ENCODE measurements around the gene LRRC4B. TPM values are rescaled to one million over a fixed set of nuclear protein-coding genes. Genes with fewer than 3 reads are reported as not detected.

LRRC4B gene
- total RNA-seq, 1 experiment from 2014 or later, result not detected

DNA sequence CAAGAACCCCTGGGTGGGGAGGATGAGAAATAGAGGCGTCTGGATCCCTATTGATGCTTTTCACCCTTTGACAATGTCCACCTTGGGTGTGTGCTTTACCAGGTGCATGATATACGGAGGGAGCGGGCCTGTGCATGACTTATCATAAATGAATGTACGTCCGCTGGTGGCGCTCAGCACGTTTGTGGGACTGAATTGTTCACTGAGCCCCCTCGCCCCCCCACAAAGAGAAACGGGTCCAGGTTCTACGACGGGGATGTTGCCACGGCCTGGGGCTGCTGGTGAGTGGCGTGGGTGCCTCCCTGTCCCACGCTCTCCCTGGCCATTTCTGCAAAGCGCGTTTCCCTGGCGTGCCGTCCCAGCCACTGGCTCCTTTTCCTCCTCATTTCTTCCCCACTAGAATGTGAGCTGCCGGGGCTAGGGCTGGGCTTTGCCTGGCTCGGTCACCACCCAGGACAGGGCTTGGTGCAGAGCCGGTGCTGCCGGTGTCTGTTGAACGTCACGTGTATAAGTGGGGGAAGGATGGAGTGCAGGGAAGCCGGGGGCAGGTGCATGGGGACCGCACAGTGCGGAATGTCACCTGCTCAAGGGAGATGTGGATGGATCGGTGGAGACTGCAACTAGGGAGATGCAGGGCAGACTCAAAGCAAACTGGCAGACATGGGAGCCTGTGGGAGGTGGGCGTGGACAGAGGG, 21.6 kb downstream of the LRRC4B start:
- H3K4me3 Mint-ChIP-seq (ENCODE audit: unreplicated experiment), result no peak overlapping the region
- H3K36me3 Mint-ChIP-seq (ENCODE audit: insufficient read depth, unreplicated experiment), result no peaks in the 10 kb centered on the region
- intact Hi-C loops (cut with micrococcal nuclease), result no loop called here
- no peak for DNase-seq (ENCODE audit: unreplicated experiment)
- CTCF ChIA-PET, result interaction anchor here (0.6 to 1.3 kb wide), 4 partner anchors 8 to 237 kb away, joined by 3 to 7 read pairs (median 3); no protein-coding TSS in a partner anchor
- TF ChIP-seq, protein P1, sequence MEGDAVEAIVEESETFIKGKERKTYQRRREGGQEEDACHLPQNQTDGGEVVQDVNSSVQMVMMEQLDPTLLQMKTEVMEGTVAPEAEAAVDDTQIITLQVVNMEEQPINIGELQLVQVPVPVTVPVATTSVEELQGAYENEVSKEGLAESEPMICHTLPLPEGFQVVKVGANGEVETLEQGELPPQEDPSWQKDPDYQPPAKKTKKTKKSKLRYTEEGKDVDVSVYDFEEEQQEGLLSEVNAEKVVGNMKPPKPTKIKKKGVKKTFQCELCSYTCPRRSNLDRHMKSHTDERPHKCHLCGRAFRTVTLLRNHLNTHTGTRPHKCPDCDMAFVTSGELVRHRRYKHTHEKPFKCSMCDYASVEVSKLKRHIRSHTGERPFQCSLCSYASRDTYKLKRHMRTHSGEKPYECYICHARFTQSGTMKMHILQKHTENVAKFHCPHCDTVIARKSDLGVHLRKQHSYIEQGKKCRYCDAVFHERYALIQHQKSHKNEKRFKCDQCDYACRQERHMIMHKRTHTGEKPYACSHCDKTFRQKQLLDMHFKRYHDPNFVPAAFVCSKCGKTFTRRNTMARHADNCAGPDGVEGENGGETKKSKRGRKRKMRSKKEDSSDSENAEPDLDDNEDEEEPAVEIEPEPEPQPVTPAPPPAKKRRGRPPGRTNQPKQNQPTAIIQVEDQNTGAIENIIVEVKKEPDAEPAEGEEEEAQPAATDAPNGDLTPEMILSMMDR (IDR thresholded peaks at IDR 0.05; ENCODE audit: unreplicated experiment), result no peak
- POLR2A ChIA-PET, result no interaction called here
- H3K27ac Mint-ChIP-seq (ENCODE audit: low read depth, unreplicated experiment), result no peak overlapping the region
- H3K9me3 Mint-ChIP-seq (ENCODE audit: unreplicated experiment), result no peaks in the 10 kb centered on the region
- H3K4me1 Mint-ChIP-seq (ENCODE audit: insufficient read depth, unreplicated experiment), result no peaks in the 10 kb centered on the region
- no TSS peak for BruUV-seq (replicated peaks)
- peaks cover 52% of the 10 kb centered on the region for H3K27me3 Mint-ChIP-seq (ENCODE audit: insufficient read depth, unreplicated experiment)

DNA sequence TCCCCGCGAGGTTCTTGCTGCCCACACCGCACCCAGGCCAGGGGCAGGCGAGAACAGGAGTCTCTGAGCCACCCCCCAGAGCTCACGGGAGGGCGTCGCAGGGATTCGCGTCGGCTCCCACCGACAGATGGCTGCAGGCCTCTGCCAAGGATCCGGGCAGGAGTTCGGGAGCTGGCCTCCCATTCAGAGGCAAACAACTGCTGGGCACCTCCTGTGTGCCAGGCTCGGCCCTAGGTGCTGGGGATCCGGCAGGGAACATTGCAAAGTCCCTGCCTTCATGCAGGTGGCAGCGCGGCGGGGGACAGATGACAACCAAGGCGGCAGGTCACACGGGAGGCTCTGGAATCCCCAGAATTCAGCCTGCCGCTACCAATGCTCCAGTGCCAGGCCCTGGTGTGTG, 25.3 kb downstream of the LRRC4B start:
- H3K4me3 Mint-ChIP-seq (ENCODE audit: unreplicated experiment), result no peak overlapping the region
- CTCF ChIA-PET, result interaction anchor here (0.6 to 1.1 kb wide), 2 partner anchors 12 to 240 kb away, joined by 3 read pairs; no protein-coding TSS in a partner anchor
- intact Hi-C loops (cut with micrococcal nuclease), result no loop called here
- no peaks in the 10 kb centered on the region for H3K36me3 Mint-ChIP-seq (ENCODE audit: insufficient read depth, unreplicated experiment)
- peaks cover 16% of the 10 kb centered on the region for H3K27me3 Mint-ChIP-seq (ENCODE audit: insufficient read depth, unreplicated experiment)
- H3K4me1 Mint-ChIP-seq (ENCODE audit: insufficient read depth, unreplicated experiment), result no peaks in the 10 kb centered on the region
- no peak overlapping the region for H3K27ac Mint-ChIP-seq (ENCODE audit: low read depth, unreplicated experiment)
- TF ChIP-seq, protein P1 (IDR thresholded peaks at IDR 0.05; ENCODE audit: unreplicated experiment), result no peak
- BruUV-seq (replicated peaks), result no TSS peak
- H3K9me3 Mint-ChIP-seq (ENCODE audit: unreplicated experiment), result no peaks in the 10 kb centered on the region
- no peak for DNase-seq (ENCODE audit: unreplicated experiment)
- POLR2A ChIA-PET, result no interaction called here

DNA sequence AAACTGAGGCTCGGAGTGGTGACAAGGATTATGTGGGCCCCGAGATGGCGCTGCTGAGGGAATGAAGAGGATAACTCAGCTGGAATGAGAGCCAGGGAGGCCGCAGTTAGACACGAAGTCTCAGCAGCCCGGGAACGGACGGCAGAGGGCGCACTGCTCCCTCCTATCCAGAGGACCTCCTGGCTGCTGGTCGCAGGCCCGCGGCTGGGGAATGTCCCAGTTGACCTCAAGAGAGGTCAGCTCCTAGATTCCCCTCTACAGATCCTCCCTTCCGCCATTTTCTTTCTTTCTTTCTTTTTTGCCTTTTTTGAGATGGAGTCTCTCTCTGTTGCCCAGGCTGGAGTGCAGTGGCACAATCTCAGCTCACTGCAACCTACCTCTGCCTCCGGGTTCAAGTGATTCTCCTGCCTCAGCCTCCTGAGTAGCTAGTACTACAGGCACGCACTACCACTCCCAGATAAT, 30.4 kb downstream of the LRRC4B start:
- Mint-ChIP-seq H3K4me1 (ENCODE audit: insufficient read depth, unreplicated experiment) (no peaks in the 10 kb centered on the region), H3K4me3 (ENCODE audit: unreplicated experiment) (no peak overlapping the region), H3K27me3 (ENCODE audit: insufficient read depth, unreplicated experiment) (no peaks in the 10 kb centered on the region), H3K9me3 (ENCODE audit: unreplicated experiment) (peaks cover 9% of the 10 kb centered on the region), H3K36me3 (ENCODE audit: insufficient read depth, unreplicated experiment) (no peaks in the 10 kb centered on the region), H3K27ac (ENCODE audit: low read depth, unreplicated experiment) (no peak overlapping the region)
- TF ChIP-seq, protein P1 (IDR thresholded peaks at IDR 0.05; ENCODE audit: unreplicated experiment), result peak; percentile 72
- BruUV-seq (replicated peaks), result no TSS peak
- peak; percentile 73 for DNase-seq (ENCODE audit: unreplicated experiment)
- ChIA-PET POLR2A (no interaction called here), CTCF (interaction anchor here (0.6 to 2.8 kb wide), 24 partner anchors 9 to 384 kb away, joined by 3 to 21 read pairs (median 4); no protein-coding TSS in a partner anchor)
- intact Hi-C loops (cut with micrococcal nuclease), result loop anchor here (1.0 to 5.0 kb wide), 2 partner anchors 246 to 385 kb away; no protein-coding TSS in a partner anchor

DNA sequence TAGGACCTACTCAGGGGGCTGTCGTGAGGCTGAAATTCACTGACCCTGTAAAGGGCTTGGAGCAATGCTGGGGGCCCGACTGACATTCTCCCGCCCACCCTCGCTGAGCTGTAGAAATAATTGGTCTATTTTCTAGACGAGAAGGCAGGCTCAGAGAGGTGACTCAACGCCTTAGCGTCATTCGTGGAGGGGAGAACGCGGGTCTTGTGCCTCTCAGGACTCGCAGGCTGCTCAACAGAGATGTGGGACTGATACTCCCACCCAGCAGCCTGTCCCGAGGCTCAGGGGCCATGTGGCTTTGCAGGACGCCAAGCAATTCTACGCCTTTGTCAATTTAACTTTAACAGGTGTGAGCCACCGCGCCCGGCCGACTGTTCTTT, 30.9 kb downstream of the LRRC4B start:
- ChIA-PET POLR2A (interaction anchor here (0.6 kb wide), 1 partner anchor 848 kb away, joined by 3 read pairs; no protein-coding TSS in a partner anchor), CTCF (interaction anchor here (0.5 to 2.8 kb wide), 20 partner anchors 9 to 389 kb away, joined by 3 to 21 read pairs (median 4); no protein-coding TSS in a partner anchor)
- no peaks in the 10 kb centered on the region for H3K36me3 Mint-ChIP-seq (ENCODE audit: insufficient read depth, unreplicated experiment)
- BruUV-seq (replicated peaks), result no TSS peak
- TF ChIP-seq, protein P1 (IDR thresholded peaks at IDR 0.05; ENCODE audit: unreplicated experiment), result no peak
- H3K9me3 Mint-ChIP-seq (ENCODE audit: unreplicated experiment), result peaks cover 14% of the 10 kb centered on the region
- DNase-seq (ENCODE audit: unreplicated experiment), result no peak
- H3K4me3 Mint-ChIP-seq (ENCODE audit: unreplicated experiment), result no peak overlapping the region
- no peaks in the 10 kb centered on the region for H3K4me1 Mint-ChIP-seq (ENCODE audit: insufficient read depth, unreplicated experiment)
- H3K27me3 Mint-ChIP-seq (ENCODE audit: insufficient read depth, unreplicated experiment), result no peaks in the 10 kb centered on the region
- no peak overlapping the region for H3K27ac Mint-ChIP-seq (ENCODE audit: low read depth, unreplicated experiment)
- intact Hi-C loops (cut with micrococcal nuclease), result loop anchor here (1.0 to 5.0 kb wide), 2 partner anchors 246 to 385 kb away; no protein-coding TSS in a partner anchor
